Measurements from ENCODE around the gene SMTN. TPM values are rescaled to one million over a fixed set of nuclear protein-coding genes. Genes with fewer than 3 reads are reported as not detected.

The SMTN gene
- total RNA-seq, 2 experiments from 2014 or later = 2.9 TPM

- DNase-seq (no peak), ATAC-seq (ENCODE audit: poor library complexity) (no peak)
- POLR2A ChIA-PET = no interaction called here
- Histone ChIP-seq H3K4me1 (ENCODE audit: insufficient read depth, low read length) (peaks cover 26% of the 10 kb centered on the region), H3K27me3 (ENCODE audit: control insufficient read depth in 1 of 2, insufficient read depth in 2 of 2, low read length in 2 of 2) (no peaks in the 10 kb centered on the region), H3K36me3 (ENCODE audit: insufficient read depth, low read length) (no peaks in the 10 kb centered on the region), H3K4me3 (ENCODE audit: low read length) (no peak overlapping the region), H3K9me3 (ENCODE audit: control insufficient read depth in 1 of 2, insufficient read depth in 1 of 2, low read length in 2 of 2) (no peaks in the 10 kb centered on the region), H3K27ac (ENCODE audit: low read depth in 1 of 2, low read length in 2 of 2) (no peak overlapping the region)
- H3K4me1 Mint-ChIP-seq (ENCODE audit: low read depth) = peaks cover 24% of the 10 kb centered on the region
- no peaks in the 10 kb centered on the region for H3K27me3 Mint-ChIP-seq
- peaks cover 17% of the 10 kb centered on the region for H3K36me3 Mint-ChIP-seq (ENCODE audit: low read depth)
- H3K4me3 Mint-ChIP-seq = no peak overlapping the region
- TF ChIP-seq CTCF (IDR thresholded peaks at IDR 0.05) = no peak
- intact Hi-C loops (cut with DNase I, micrococcal nuclease) = no loop called here
- CTCF ChIA-PET = interaction anchor here (1.7 kb wide), 1 partner anchor 18 kb away, joined by 4 read pairs; no protein-coding TSS in a partner anchor
- H3K27ac Mint-ChIP-seq = peak overlapping the region; percentile 47
- no peaks in the 10 kb centered on the region for H3K9me3 Mint-ChIP-seq
Measured at GRCh38 chr22:31103111-31103510, 22.0 kb downstream of the SMTN start.

GRCh38 chr22:31103899-31104694 lies 23.0 kb downstream of the SMTN start:
- Histone ChIP-seq H3K27ac (ENCODE audit: low read depth in 1 of 2, low read length in 2 of 2) (no peak overlapping the region), H3K4me3 (ENCODE audit: low read length) (no peak overlapping the region), H3K36me3 (ENCODE audit: insufficient read depth, low read length) (no peaks in the 10 kb centered on the region), H3K27me3 (ENCODE audit: control insufficient read depth in 1 of 2, insufficient read depth in 2 of 2, low read length in 2 of 2) (no peaks in the 10 kb centered on the region), H3K4me1 (ENCODE audit: insufficient read depth, low read length) (peaks cover 31% of the 10 kb centered on the region), H3K9me3 (ENCODE audit: control insufficient read depth in 1 of 2, insufficient read depth in 1 of 2, low read length in 2 of 2) (no peaks in the 10 kb centered on the region)
- no peak for TF ChIP-seq CTCF (IDR thresholded peaks at IDR 0.05)
- DNase-seq (peak in 1 of 14 experiments; percentile 22), ATAC-seq (ENCODE audit: poor library complexity) (no peak)
- H3K4me3 Mint-ChIP-seq = peak overlapping the region; percentile 20
- no peaks in the 10 kb centered on the region for H3K27me3 Mint-ChIP-seq
- no peaks in the 10 kb centered on the region for H3K9me3 Mint-ChIP-seq
- peaks cover 24% of the 10 kb centered on the region for H3K4me1 Mint-ChIP-seq (ENCODE audit: low read depth)
- CTCF ChIA-PET = interaction anchor here (1.7 kb wide), 1 partner anchor 19 kb away, joined by 4 read pairs; no protein-coding TSS in a partner anchor
- POLR2A ChIA-PET = interaction anchor here (0.8 to 1.2 kb wide), 2 partner anchors 21 to 135 kb away, joined by 3 to 5 read pairs; partner anchors contain the start of gene TUG1
- H3K36me3 Mint-ChIP-seq (ENCODE audit: low read depth) = peaks cover 17% of the 10 kb centered on the region
- peak overlapping the region; percentile 42 for H3K27ac Mint-ChIP-seq
- intact Hi-C loops (cut with DNase I, micrococcal nuclease) = no loop called here

GRCh38 chr22:31104869-31105268 lies 23.8 kb downstream of the SMTN start:
- intact Hi-C loops (cut with DNase I, micrococcal nuclease) = loop anchor here in 1 of 2 experiments (5.0 kb wide), 3 partner anchors 107 to 242 kb away; partner anchors contain the start of genes LIMK2 and PATZ1
- no peaks in the 10 kb centered on the region for H3K9me3 Mint-ChIP-seq
- no peak for TF ChIP-seq CTCF (IDR thresholded peaks at IDR 0.05)
- peaks cover 31% of the 10 kb centered on the region for H3K4me1 ChIP-seq (ENCODE audit: insufficient read depth, low read length)
- H3K27me3 ChIP-seq (ENCODE audit: control insufficient read depth in 1 of 2, insufficient read depth in 2 of 2, low read length in 2 of 2) = no peaks in the 10 kb centered on the region
- H3K36me3 ChIP-seq (ENCODE audit: insufficient read depth, low read length) = no peaks in the 10 kb centered on the region
- no peak overlapping the region for H3K4me3 ChIP-seq (ENCODE audit: low read length)
- POLR2A ChIA-PET = interaction anchor here (0.8 to 1.2 kb wide), 2 partner anchors 22 to 135 kb away, joined by 3 to 5 read pairs; partner anchors contain the start of gene TUG1
- no peaks in the 10 kb centered on the region for H3K27me3 Mint-ChIP-seq
- H3K36me3 Mint-ChIP-seq (ENCODE audit: low read depth) = peaks cover 17% of the 10 kb centered on the region
- H3K4me3 Mint-ChIP-seq = no peak overlapping the region
- ATAC-seq (ENCODE audit: poor library complexity) (no peak), DNase-seq (peak in 3 of 14 experiments; percentile 21 to 51 (median 46))
- CTCF ChIA-PET = no interaction called here
- no peak overlapping the region for H3K27ac Mint-ChIP-seq
- no peaks in the 10 kb centered on the region for H3K9me3 ChIP-seq (ENCODE audit: control insufficient read depth in 1 of 2, insufficient read depth in 1 of 2, low read length in 2 of 2)
- H3K27ac ChIP-seq (ENCODE audit: low read depth in 1 of 2, low read length in 2 of 2) = no peak overlapping the region
- peaks cover 24% of the 10 kb centered on the region for H3K4me1 Mint-ChIP-seq (ENCODE audit: low read depth)
